Measurements from ENCODE around the gene CCDC178.
"Not testable (repeated sequence)": the region's sequence is repeated elsewhere in the genome, so short reads cannot be mapped to it uniquely, and the experiment has no call there.

The CCDC178 gene

GRCh38 chr18:33152376-33152775, 288.1 kb downstream of the CCDC178 start:
- Mint-ChIP-seq H3K27ac (no peak overlapping the region), H3K27me3 (ENCODE audit: low read depth) (no peaks in the 10 kb centered on the region), H3K4me3 (no peak overlapping the region), H3K4me1 (ENCODE audit: low read depth) (no peaks in the 10 kb centered on the region), H3K9me3 (no peaks in the 10 kb centered on the region), H3K36me3 (ENCODE audit: low read depth) (no peaks in the 10 kb centered on the region)

DNA sequence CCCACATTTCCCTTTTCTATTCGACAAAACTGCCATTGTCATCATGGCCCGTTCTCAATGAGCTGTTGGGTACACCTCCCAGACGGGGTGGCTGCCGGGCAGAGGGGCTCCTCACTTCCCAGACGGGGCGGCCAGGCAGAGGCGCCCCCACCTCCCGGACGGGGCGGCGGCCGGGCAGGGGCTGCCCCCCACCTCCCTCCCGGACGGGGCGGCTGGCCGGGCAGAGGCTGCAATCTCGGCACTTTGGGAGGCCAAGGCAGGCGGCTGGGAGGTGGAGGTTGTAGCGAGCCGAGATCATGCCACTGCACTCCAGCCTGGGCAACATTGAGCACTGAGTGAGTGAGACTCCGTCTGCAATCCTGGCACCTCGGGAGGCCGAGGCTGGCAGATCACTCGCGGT, 292.7 kb downstream of the CCDC178 start:
- H3K9me3 Mint-ChIP-seq, result not testable (repeated sequence)

DNA sequence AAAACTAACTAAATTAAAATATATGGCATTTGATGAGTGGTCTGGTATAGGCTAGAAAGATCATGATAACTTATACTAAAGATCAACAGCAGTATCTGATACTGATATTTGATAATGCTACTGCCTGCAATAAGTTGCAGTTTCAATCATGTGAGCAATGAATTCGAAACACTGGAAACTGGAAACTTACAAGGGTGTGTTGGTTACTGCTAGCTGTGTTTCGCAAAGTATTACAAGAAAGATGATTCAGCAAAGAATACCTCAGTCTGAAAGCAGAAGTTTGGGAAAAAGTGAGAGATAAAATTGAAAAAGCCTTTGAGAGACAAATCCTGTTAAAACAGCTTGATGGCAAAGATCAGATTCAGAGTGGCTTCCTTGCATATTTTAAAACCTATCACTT, 294.5 kb downstream of the CCDC178 start:
- H3K36me3 Mint-ChIP-seq (ENCODE audit: low read depth), result no peaks in the 10 kb centered on the region
- no peaks in the 10 kb centered on the region for H3K27me3 Mint-ChIP-seq (ENCODE audit: low read depth)
- H3K27ac Mint-ChIP-seq, result no peak overlapping the region
- no peaks in the 10 kb centered on the region for H3K4me1 Mint-ChIP-seq (ENCODE audit: low read depth)
- H3K9me3 Mint-ChIP-seq, result peaks cover under 1% of the 10 kb centered on the region
- no peak overlapping the region for H3K4me3 Mint-ChIP-seq

More for the DNA sequence above, 292.7 kb downstream of the CCDC178 start:
- not testable (repeated sequence) for H3K27me3 Mint-ChIP-seq (ENCODE audit: low read depth); H3K36me3 Mint-ChIP-seq (ENCODE audit: low read depth); H3K4me1 Mint-ChIP-seq (ENCODE audit: low read depth); H3K27ac Mint-ChIP-seq; H3K4me3 Mint-ChIP-seq

GRCh38 chr18:33135951-33136660, 304.4 kb downstream of the CCDC178 start:
- H3K4me3 Mint-ChIP-seq, result no peak overlapping the region
- no peaks in the 10 kb centered on the region for H3K4me1 Mint-ChIP-seq (ENCODE audit: low read depth)
- no peaks in the 10 kb centered on the region for H3K27me3 Mint-ChIP-seq (ENCODE audit: low read depth)
- no peaks in the 10 kb centered on the region for H3K36me3 Mint-ChIP-seq (ENCODE audit: low read depth)
- peaks cover 15% of the 10 kb centered on the region for H3K9me3 Mint-ChIP-seq
- no peak overlapping the region for H3K27ac Mint-ChIP-seq

- Mint-ChIP-seq H3K27ac (no peak overlapping the region), H3K27me3 (ENCODE audit: low read depth) (no peaks in the 10 kb centered on the region), H3K4me3 (no peak overlapping the region), H3K4me1 (ENCODE audit: low read depth) (no peaks in the 10 kb centered on the region), H3K9me3 (no peaks in the 10 kb centered on the region), H3K36me3 (ENCODE audit: low read depth) (no peaks in the 10 kb centered on the region)
Observed at GRCh38 chr18:33132657-33133056, 307.9 kb downstream of the CCDC178 start.

DNA sequence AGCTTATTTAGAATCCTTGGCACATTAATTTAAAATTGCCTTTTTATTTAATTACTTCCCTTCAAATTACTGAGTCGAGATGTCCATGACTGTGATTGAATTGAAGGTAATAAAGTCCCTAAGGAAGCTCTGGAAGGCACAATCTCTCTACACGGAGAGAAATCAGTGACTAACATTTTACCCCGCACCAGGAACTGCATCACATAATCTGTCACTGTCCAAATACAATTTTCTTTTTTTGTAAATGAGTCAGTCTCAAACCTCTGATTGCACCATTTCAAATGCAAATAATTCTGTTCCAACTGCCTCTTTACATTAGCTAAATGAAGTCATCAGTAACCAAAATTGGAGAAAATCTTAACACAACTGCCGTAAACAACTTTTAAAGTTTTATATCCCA, 311.9 kb downstream of the CCDC178 start:
- no peaks in the 10 kb centered on the region for H3K27me3 Mint-ChIP-seq (ENCODE audit: low read depth)
- H3K36me3 Mint-ChIP-seq (ENCODE audit: low read depth), result no peaks in the 10 kb centered on the region
- no peak overlapping the region for H3K4me3 Mint-ChIP-seq
- H3K4me1 Mint-ChIP-seq (ENCODE audit: low read depth), result no peaks in the 10 kb centered on the region
- H3K9me3 Mint-ChIP-seq, result no peaks in the 10 kb centered on the region
- no peak overlapping the region for H3K27ac Mint-ChIP-seq

DNA sequence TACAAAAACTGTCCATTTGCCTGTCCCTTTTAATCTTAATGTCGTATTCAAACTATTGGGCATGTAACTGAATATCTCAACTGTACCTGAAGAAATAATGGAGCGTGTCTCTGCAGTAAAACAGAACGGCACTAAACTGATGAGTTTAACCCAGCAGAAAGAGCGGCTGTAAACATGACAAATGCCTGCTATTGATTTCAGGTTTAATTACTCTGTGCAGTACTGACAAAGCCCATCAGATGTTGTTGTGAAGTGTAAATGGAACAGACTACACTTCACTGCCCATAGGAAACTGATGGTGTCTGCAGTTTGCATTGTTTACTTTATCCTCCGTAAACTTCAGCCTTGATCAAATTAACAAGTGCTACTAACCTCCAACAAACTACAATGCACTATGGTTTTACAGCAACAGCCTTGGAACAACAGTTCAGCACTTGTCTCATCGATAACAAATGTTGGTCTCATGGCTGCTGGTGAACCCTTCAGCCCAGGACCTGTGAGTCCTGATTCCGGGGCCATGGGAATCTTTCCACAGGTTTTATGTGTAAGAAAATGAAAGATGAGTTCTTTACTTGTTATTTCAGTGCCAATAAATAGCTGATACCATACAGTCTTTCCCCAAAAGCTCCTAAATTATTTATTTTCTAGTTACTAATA, 316.5 kb downstream of the CCDC178 start:
- no peak overlapping the region for H3K27ac Mint-ChIP-seq
- no peaks in the 10 kb centered on the region for H3K4me1 Mint-ChIP-seq (ENCODE audit: low read depth)
- H3K27me3 Mint-ChIP-seq (ENCODE audit: low read depth), result no peaks in the 10 kb centered on the region
- no peak overlapping the region for H3K4me3 Mint-ChIP-seq
- H3K36me3 Mint-ChIP-seq (ENCODE audit: low read depth), result no peaks in the 10 kb centered on the region
- H3K9me3 Mint-ChIP-seq, result no peaks in the 10 kb centered on the region

DNA sequence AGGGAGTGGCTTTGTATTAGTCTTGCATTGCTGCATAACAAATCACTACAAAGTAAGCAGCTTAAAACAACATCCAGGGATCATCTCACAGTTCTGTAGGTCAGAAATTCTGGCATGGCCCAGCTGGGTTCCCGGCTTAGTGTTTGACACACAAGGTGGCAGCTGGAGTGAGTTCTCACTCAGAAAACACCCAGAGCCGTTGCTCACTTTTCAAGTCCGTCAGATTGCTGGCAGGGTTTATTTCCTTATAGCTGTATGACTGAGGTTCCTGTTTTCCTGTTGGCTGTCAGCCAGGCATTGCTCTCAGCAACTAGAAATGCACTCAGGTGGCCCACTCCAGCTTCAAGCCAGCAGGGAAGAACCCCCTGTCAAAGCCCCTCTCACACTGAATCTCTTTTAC, 324.1 kb downstream of the CCDC178 start:
- H3K27me3 Mint-ChIP-seq (ENCODE audit: low read depth), result no peaks in the 10 kb centered on the region

GRCh38 chr18:33115917-33116316, 324.6 kb downstream of the CCDC178 start:
- Mint-ChIP-seq H3K27ac (no peak overlapping the region), H3K4me3 (no peak overlapping the region), H3K9me3 (no peaks in the 10 kb centered on the region), H3K4me1 (ENCODE audit: low read depth) (no peaks in the 10 kb centered on the region), H3K36me3 (ENCODE audit: low read depth) (no peaks in the 10 kb centered on the region), H3K27me3 (ENCODE audit: low read depth) (no peaks in the 10 kb centered on the region)

More for the DNA sequence above, 324.1 kb downstream of the CCDC178 start:
- no peaks in the 10 kb centered on the region for H3K36me3 Mint-ChIP-seq (ENCODE audit: low read depth)
- no peaks in the 10 kb centered on the region for H3K9me3 Mint-ChIP-seq
- H3K4me3 Mint-ChIP-seq, result no peak overlapping the region
- no peak overlapping the region for H3K27ac Mint-ChIP-seq
- H3K4me1 Mint-ChIP-seq (ENCODE audit: low read depth), result no peaks in the 10 kb centered on the region

DNA sequence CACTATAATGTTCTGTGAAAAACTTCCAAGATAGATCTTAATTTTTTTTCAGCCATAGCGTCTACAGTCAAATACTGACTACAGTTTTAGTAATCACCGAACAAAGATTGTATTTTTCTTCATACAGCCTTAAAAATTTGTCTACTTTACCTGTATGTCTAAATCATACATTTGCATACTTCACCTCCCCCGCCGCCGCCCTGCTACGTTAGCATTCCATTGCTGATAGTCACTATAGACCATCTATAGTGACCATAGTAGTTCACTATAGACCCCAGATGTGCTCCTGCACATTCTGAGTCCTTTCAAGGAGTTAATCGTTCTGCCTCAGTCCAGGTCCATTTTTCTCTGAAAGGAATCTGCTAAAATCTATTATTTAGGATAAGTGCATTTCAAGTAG, 325.0 kb downstream of the CCDC178 start:
- Mint-ChIP-seq H3K4me1 (ENCODE audit: low read depth) (no peaks in the 10 kb centered on the region), H3K4me3 (no peak overlapping the region), H3K27ac (no peak overlapping the region), H3K9me3 (no peaks in the 10 kb centered on the region), H3K27me3 (ENCODE audit: low read depth) (no peaks in the 10 kb centered on the region), H3K36me3 (ENCODE audit: low read depth) (no peaks in the 10 kb centered on the region)

DNA sequence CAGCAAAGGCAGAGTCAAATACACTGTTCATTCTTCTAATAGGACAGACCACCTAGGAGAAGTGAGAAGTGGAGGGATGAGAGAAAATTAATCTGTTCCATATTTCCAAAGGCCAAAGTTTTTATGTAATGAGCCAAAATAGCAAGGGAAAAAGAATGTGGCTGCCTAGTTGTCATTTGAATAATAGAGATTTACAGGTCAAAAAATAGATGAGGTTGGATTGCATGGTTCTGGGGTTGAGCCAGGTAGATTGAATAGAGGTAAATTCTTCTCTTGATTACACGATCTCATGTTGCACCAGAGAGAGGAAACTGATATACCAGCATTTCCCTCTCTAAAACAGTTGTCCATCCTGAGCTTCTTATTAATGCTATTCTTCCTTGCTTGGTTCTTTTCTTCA, 325.8 kb downstream of the CCDC178 start:
- H3K27ac Mint-ChIP-seq, result no peak overlapping the region
- no peaks in the 10 kb centered on the region for H3K27me3 Mint-ChIP-seq (ENCODE audit: low read depth)
- H3K4me3 Mint-ChIP-seq, result no peak overlapping the region
- no peaks in the 10 kb centered on the region for H3K4me1 Mint-ChIP-seq (ENCODE audit: low read depth)
- no peaks in the 10 kb centered on the region for H3K9me3 Mint-ChIP-seq
- no peaks in the 10 kb centered on the region for H3K36me3 Mint-ChIP-seq (ENCODE audit: low read depth)

DNA sequence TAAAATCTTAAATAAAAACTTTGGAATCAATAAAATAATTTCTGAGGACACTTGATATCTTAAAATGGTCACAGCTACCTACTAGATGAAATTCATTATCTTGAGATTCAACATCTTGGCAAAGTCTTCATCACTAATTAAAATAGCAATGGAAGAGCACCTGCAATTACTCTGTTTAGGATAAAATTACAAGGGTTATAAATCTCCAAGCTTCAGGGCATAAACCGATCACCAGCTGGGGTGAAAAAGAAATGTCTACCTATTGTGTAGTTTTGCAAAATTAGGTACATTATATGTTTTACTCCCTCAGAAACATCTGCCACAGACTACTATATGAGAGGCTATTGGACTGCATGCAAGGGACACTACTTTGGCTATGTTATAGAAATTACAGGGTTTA, 327.1 kb downstream of the CCDC178 start:
- Mint-ChIP-seq H3K27me3 (ENCODE audit: low read depth) (no peaks in the 10 kb centered on the region), H3K9me3 (no peaks in the 10 kb centered on the region), H3K36me3 (ENCODE audit: low read depth) (no peaks in the 10 kb centered on the region), H3K4me1 (ENCODE audit: low read depth) (no peaks in the 10 kb centered on the region), H3K27ac (no peak overlapping the region), H3K4me3 (no peak overlapping the region)

DNA sequence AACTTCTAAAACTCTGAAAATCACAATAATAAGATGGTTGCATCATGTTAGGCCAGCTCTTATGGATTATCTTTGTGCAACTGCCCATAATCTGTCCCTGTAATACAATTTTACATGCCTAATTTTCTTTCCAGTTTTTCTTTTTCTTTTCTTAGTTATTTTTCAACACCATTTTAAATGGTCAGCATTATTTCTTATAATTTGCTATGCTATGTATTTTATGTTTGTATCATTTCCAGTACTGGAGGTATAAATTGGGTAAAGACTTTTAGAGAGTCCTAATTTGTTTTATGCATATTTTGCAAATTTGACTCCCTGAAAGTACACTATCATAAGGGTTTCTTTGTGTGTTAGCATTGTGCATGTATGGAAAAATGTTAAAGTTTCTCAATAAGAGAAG, 333.0 kb downstream of the CCDC178 start:
- Mint-ChIP-seq H3K4me1 (ENCODE audit: low read depth) (no peaks in the 10 kb centered on the region), H3K27me3 (ENCODE audit: low read depth) (no peaks in the 10 kb centered on the region), H3K27ac (no peak overlapping the region), H3K4me3 (no peak overlapping the region), H3K9me3 (no peaks in the 10 kb centered on the region), H3K36me3 (ENCODE audit: low read depth) (no peaks in the 10 kb centered on the region)

DNA sequence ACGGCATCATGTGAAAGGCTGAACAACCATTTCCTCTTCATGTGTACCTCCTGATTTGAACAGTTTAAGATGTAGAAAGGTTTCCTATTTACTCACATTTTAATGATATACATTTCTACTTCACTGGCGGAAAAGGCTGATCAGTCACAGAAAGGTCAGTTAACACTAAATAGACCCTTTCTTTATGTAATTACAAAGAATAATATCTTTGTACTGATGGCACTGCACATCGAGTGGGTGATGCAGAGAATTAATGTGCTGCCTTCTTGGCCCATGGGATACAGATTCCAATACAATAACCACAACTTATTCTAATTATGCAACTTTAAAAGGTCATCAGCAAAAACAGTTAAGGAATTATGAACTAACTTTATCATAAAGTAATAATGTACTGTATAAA, 339.2 kb downstream of the CCDC178 start:
- Mint-ChIP-seq H3K36me3 (ENCODE audit: low read depth) (no peaks in the 10 kb centered on the region), H3K4me3 (no peak overlapping the region), H3K27ac (no peak overlapping the region), H3K4me1 (ENCODE audit: low read depth) (no peaks in the 10 kb centered on the region), H3K9me3 (peaks cover 3% of the 10 kb centered on the region), H3K27me3 (ENCODE audit: low read depth) (no peaks in the 10 kb centered on the region)

DNA sequence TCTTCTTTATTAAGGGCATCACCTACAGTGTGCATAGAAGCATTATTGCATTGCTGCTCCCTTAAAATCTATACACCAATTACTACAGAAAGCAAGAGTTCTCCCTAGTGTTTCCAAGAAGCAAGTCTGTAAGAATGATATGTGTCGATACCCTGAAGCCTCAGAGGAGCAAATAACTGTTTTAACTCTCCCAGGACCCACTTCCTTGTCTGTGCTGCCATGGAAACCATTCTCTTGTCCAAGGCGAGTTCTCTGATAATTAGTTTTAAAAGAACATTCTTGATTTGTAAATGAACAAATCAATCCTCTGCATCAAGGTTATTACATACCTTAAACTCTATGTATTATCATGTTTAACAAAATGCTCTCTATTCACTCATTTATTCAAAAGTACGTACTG, 340.9 kb downstream of the CCDC178 start:
- no peak overlapping the region for H3K27ac Mint-ChIP-seq
- H3K4me3 Mint-ChIP-seq, result no peak overlapping the region
- H3K36me3 Mint-ChIP-seq (ENCODE audit: low read depth), result no peaks in the 10 kb centered on the region
- no peaks in the 10 kb centered on the region for H3K27me3 Mint-ChIP-seq (ENCODE audit: low read depth)
- no peaks in the 10 kb centered on the region for H3K4me1 Mint-ChIP-seq (ENCODE audit: low read depth)
- H3K9me3 Mint-ChIP-seq, result peaks cover 3% of the 10 kb centered on the region

All from T-helper 1 cell treated with Interleukin-12 subunit alpha and Interleukin-12 subunit beta and Interleukin-4 antibody, amounts not matched to agents 30 μg/mL and 1 μg/mL, for 36 hours (primary cell).